ENCODE results near the gene TTC7B.

TTC7B gene

GRCh38 chr14:90773196-90773486 is 43.1 kb downstream of the TTC7B start:
- no peak for DNase-seq

- no peak for DNase-seq
Observed at GRCh38 chr14:90767899-90768298, 48.3 kb downstream of the TTC7B start.

DNA sequence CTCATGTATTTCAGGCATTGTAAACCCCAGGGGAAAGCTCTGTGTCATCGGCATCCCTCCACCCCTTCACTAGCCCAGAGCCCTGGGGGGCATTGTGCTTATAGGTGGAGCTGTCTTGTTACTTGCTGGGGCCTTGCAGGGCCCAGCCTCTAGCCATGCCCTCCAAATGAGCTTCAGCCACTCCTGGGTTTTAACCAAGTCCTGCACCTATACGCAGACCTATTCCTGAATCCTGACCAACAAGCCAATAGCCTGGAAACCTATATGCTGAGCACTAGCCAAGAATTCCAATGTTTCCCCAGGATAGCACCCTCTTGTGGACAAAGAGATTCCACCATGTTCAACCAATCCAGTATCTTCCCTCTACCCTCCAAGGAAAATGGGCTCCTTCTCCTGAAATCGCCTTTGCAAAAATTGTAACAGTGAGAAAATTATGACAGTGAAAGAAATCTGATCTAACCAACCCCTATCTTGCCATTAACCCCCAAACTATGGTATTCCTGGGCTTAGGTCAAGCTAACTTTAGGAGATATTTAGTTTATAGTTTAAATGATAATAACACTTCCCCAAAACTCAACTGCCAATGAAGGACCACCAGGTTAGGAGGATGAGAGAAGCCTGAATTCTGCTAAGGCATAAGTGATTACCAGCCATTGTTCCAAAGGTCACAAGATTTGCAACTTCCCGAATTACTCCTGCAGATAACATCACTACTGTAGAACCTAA is 55.5 kb downstream of the TTC7B start:
- DNase-seq, result peak; percentile 26

DNA sequence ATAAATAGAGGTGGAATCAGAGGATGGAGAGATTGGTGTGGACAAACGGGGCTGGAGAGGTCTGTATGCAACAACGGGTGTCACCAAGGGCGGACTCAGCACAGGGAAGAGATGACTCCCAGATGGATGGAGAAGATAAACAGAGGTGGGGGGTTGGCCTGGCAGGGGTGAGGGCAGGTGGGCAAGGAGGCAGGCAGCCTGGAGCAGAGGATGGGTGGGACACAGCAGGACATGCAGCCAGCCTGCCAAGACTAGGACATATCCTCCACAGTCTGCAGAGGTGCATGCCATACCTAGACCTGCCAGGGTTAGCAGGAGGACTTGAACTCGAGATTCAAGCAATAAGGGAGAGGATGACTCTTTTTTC is 56.2 kb downstream of the TTC7B start:
- DNase-seq, result no peak

DNA sequence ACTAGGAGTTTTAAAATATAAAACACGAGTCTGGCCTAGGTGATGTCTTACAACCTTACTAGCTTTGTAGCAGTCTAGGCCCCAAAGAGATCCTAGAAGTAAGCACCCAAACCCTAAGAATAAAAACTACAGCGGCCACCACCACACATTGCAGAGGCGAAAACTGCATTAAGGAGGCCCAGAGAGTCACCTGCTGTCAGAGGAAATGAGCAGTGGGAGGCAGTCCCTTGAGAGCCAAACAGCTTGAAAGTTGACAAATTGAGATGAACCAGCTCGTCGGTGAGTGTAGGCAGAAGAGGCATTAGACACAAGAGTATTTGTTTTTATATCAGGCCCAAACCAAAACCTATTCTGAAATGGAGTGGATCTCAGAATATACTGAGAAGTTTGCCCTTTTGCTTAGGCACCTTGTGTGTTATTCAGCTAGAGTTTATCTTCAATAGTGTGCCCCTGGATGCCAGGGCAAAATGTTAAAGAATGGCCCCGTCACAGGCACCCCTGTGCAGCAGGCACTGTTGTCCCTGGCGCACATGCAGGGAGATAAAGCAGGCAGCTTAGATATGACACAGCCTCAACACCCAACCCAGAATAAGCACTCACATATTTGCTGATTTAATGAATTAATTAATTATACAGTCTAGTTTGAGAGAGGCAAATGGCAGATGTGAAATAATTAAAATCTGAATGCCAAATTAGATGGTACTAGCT is 56.7 kb downstream of the TTC7B start:
- no peak for DNase-seq

GRCh38 chr14:90758959-90759358 is 57.3 kb downstream of the TTC7B start:
- DNase-seq, result no peak

DNA sequence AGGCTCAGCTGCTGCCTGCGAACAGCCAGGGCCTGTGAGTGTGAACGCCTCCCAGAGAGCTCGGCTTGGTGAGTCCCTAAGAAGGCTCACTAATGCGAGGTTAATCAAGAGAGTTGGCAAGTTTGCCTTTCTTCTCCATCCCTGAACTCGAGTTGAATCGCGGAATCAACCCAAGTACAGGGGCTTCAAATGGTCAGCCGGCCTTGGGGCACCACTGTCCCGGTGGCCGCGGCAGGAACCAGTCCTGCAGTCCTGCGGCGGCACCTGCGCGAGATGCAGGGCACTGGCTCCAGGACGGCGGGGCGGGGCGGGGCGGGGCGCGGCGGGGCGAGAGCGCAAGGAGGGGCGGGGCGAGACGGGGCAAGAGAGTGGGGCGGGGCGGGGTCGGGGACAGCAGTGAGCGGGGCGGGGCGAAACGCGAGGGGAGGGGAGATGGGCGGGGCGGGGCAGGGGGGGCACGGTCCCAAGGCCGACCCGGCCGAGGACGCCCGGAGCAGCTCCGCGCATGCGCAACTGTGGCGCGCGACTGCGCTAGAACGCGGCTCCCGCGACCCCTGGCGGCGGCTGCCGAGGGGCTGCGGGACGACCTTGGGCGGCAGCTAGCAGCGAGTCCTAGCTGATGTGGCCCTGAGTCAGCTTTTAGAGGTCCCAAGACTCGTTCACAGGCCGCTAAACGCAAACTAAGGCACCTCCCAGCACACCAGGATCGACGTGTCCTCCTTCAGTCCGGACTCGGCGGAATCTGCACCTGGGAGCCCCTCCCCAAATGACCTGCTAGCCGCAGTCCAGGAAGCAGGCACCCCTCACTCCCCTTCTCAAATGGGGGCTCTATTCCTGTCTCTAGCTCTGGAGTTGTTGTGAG is 58.0 kb downstream of the TTC7B start:
- peak; percentile 93 for DNase-seq

DNA sequence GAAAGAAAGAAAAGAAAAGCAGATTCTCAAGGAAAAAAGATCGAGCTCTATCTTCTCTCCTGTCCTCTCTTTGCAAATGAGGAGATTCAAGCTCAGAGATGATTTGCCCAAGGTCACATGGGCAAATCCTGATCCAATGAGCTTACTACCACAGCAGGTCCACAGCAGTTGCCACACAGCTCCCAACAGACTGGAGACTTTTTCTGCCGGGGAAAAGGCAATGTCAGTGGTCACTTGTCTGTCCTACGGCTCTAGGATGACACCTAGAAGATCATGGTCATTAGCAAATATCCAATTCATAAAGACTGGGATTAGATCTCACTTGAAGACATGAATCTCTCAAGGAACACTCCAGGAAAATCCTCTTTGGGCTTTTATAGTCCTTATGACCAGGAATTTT is 58.8 kb downstream of the TTC7B start:
- DNase-seq, result no peak

DNA sequence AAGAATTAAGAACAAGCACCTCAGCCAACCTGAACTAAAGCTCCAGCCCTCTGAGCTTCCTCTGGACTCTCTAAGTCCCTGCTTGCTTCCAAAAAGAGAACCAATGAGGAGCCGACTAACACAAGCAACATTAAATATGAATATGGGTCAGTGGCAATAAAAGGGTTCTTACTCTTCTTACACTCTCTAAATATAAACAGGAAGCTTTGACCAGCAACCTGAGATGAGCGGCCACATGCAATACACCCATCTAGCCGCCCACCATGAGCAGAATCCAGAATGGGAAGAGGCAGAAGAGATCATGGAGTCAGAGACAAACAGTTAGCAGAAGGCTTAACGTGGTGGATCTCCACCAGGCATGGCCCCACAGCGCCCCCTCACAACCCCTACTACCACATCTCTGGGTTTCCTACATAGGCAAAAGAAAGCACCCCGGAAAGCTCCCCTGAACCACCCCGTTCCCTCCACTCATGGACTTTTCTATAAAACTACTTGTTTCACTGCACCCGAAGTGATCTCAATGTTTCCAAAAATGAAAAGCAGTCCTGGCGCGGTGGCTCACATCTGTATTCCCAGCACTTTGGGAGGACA is 59.4 kb downstream of the TTC7B start:
- DNase-seq, result no peak

DNA sequence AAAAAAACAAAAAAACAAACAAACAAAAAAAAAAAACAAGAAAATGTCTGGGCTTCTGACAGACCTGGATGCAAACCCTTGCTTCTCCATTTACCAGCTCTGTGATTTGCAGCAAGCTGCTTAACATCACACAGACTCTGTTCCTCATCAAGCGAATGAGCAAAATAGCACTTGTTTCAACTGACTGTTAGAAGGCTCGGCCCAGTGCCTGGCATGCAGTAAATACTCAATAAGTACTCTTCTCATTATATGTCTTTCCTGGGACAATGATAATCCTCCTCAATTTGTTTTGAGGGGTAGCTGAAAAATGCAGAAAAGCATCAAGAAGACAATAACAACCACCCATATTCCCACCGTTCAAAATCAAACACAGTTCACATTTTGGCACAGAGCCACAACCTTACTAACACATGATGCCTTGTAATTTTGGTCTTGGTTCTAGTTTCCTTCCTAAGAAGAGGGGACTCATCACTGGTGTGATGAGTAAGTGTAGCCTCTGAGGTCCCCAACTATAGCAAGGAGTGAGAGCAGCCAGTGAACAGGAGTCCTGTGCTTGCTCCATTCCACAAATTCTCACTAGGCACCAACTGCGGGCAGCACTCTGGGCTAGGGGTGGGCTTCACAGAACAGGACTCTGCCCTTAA is 60.4 kb downstream of the TTC7B start:
- DNase-seq, result no peak

- DNase-seq, result no peak
Observed at GRCh38 chr14:90753456-90754005, 62.7 kb downstream of the TTC7B start.

- DNase-seq, result no peak
Observed at GRCh38 chr14:90750701-90751100, 65.5 kb downstream of the TTC7B start.

DNA sequence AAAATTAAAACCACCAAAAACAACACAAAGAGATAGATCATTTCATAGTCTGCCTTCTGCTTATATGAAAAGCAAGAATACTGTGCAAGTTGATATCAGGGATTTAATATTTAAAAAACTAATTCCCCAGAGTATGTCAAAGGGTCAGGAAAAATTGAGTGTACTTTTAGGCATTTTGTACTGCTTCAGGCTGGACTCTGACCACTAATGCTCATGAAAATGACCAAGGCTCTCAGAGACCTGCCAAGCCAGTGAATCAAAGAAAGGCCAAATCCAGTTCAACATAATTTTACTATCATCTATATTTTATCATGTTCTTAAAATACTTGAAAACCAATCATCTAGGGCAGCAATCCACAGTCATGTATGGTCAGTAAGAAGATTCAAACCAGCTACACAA is 66.0 kb downstream of the TTC7B start:
- DNase-seq, result no peak

GRCh38 chr14:90747909-90748308 is 68.3 kb downstream of the TTC7B start:
- DNase-seq, result no peak

GRCh38 chr14:90743826-90744225 is 72.4 kb downstream of the TTC7B start:
- no peak for DNase-seq

DNA sequence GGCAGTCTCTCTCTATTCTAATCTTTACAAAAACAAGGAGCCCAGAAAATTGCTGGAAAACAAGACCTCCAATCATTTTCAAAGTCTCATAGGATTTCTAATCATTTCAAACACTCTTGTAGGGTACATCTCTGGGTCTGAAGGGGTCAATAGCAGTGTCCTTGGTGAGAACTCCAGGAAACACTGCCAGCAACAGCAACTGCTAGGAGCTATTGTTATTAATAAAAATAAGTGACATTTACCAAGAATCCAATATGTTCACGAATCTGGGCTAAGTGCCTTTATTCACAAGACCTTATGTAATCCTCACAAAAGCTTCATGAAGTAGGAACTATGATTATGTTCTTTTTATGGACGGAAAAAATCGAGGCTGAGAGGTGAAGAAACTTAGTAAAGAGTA is 72.8 kb downstream of the TTC7B start:
- no peak for DNase-seq

GRCh38 chr14:90742729-90743128 is 73.5 kb downstream of the TTC7B start:
- no peak for DNase-seq

GRCh38 chr14:90742252-90742651 is 74.0 kb downstream of the TTC7B start:
- no peak for DNase-seq

GRCh38 chr14:90741682-90741946 is 74.6 kb downstream of the TTC7B start:
- DNase-seq, result no peak

DNA sequence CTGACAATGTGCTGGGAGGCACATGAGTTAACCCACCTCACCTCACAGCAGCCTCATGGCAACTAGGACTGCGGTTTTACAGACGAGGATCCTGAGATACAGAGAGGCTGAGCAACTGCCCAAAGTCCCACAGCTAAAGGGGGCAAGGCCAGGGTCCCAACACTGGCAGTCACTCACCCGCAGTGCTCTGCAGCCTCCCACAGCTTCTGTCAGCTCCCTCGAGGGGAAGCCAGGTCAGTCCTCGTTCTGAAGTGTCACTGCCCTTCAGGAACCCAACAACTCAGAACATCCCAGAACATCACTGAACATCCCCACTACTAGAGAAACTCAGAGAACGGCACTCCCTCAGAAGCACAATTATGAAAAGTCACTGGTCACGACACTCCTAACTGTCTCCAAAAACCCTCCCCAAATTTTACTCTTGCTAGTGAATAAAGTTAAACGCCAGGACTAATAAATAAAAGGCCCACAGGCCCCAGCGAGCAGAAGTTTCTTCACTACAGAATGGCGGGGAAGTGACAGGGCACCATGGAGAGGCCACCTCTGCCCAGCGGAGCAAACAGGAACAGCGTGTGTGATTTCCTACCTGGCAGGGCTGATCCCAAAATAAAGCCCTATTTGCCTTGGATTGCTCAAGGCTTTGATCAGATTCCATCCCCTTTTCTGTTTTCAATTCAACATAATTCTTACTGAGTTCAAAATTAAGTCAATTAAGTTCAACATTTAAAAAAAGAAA is 75.1 kb downstream of the TTC7B start:
- no peak for DNase-seq

- DNase-seq, result no peak
Observed at GRCh38 chr14:90740081-90740480, 76.1 kb downstream of the TTC7B start.

GRCh38 chr14:90739318-90740068 is 76.7 kb downstream of the TTC7B start:
- no peak for DNase-seq

Measured in DMS79 treated with DMSO at 0.1 percent for 48 hours (cell line).